RWPE1 (cell line): ENCODE results near the gene SHROOM3.

Experiments
- CTCF ChIA-PET: fragments of 350-600 bp; sonication (Branson Sonifier 250); formaldehyde crosslinking; extraction: SDS; loops from one replicate; lab custom pipeline; 2021; lab: Yijun Ruan, JAX
- POLR2A ChIA-PET: fragments of 400-600 bp; formaldehyde crosslinking; extraction: SDS; loops from one replicate; lab custom pipeline; 2020; ENCODE audit warnings: antibody characterized with exemption; ENCODE audit not compliant: low non-redundant PET; lab: Yijun Ruan, JAX
- DNase-seq: peaks from one replicate; pipeline ENCODE4 v3.0.0; 2012; ENCODE audit warnings: low spot score
- H3K27ac ChIP-seq: fragments of 450-650 bp; 2 replicates; pipeline ENCODE4 v1.5.1; 2017
- CTCF ChIP-seq: fragments of 450-650 bp; conservative IDR thresholded peaks from 2 replicates; pipeline ENCODE4 v1.5.1; 2017; ENCODE audit warnings: low read depth, mild to moderate bottlenecking

Gene SHROOM3

GRCh38 chr4:76614589-76614988, 179.6 kb downstream of the SHROOM3 start:
- DNase-seq: no peak
- POLR2A ChIA-PET: no interaction called here
- no peak overlapping the region for H3K27ac ChIP-seq
- TF ChIP-seq CTCF: no peak
- CTCF ChIA-PET: no interaction called here

DNA sequence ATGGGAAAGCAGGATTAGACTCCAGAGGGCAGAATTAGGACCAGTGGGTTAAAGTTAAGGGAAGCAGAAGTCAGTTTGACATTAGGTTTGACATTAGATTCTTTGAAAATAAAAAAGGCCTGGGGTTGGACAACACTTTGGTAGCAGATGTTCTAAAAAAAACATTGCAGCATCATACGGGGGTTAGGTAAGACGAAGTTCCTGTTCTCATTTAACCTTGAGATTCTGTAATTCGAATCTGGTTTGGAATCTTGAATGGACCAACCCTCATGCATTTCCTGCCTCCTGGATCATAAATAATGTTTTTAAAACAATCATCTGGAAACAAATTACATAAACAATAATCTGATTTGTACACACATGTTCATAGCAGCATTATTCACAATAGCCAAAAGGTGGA, 181.0 kb downstream of the SHROOM3 start:
- ChIA-PET POLR2A (no interaction called here), CTCF (no interaction called here)
- H3K27ac ChIP-seq: no peak overlapping the region
- TF ChIP-seq CTCF: no peak
- no peak for DNase-seq

GRCh38 chr4:76616526-76616925, 181.5 kb downstream of the SHROOM3 start:
- H3K27ac ChIP-seq: no peak overlapping the region
- no peak for TF ChIP-seq CTCF
- POLR2A ChIA-PET: no interaction called here
- CTCF ChIA-PET: no interaction called here
- no peak for DNase-seq

- no peak for DNase-seq
- CTCF ChIA-PET: no interaction called here
- TF ChIP-seq CTCF: no peak
- no peak overlapping the region for H3K27ac ChIP-seq
- POLR2A ChIA-PET: no interaction called here
These were observed 185.9 kb downstream of the SHROOM3 start for GRCh38 chr4:76620723-76621468.

DNA sequence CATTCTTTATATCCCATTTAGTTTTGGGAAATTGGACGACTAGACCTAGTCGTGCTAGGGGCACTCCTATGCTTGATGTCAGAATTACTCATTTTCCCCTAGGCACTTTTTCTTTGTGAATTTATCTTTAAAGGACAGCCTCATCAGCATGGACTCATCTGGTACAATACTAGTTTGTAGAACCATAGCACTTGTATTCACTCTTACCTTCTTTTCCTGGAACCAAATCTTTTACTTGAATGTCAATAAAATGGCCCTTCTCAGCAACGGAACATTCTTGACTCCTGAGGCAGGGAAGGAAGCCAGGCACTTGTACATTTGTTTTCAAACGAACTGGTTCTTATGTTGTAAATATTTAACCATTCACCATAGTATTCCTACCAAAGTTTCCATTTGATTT, 187.1 kb downstream of the SHROOM3 start:
- TF ChIP-seq CTCF: no peak
- CTCF ChIA-PET: no interaction called here
- H3K27ac ChIP-seq: no peak overlapping the region
- peak; percentile 83 for DNase-seq
- POLR2A ChIA-PET: no interaction called here

DNA sequence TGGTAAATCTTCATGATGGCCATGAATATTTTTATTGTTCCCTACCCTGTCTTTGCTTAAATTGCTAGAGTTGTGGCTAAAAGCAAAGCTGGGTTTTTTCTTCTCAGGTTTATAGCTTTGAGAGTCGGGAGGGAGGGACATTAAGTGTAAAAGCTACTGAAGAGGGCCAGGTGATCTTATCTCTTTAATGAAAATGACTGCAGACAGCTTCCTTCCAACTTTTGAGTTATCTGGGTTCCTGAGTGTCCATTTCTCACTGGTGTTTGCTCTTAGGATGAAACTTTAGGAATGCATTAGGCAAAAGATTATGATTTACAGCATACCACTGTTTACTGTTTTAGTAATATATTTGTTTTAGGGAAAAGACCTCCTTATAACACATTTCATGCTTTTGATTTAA, 187.7 kb downstream of the SHROOM3 start:
- ChIA-PET POLR2A (no interaction called here), CTCF (no interaction called here)
- TF ChIP-seq CTCF: no peak
- no peak overlapping the region for H3K27ac ChIP-seq
- no peak for DNase-seq
